PFSK-1 (cell line): ENCODE measurements around the gene C11orf24.

Source experiments
- POLR2AphosphoS5 ChIP-seq: IDR thresholded peaks from 2 replicates; pipeline ENCODE4 v1.6.1; 2012; ENCODE audit warnings: low read depth, mild to moderate bottlenecking, control low read depth, low read length, moderate library complexity
- REST ChIP-seq, 2 experiments: IDR thresholded peaks; 2 replicates each; pipeline versions ENCODE4 v1.6.1 to v1.8.0; 2011 to 2012; ENCODE audit warnings: low read depth in 2 of 2, low read length in 2 of 2, control low read depth in 1 of 2, inconsistent platforms in 1 of 2, mild to moderate bottlenecking in 1 of 2, moderate library complexity in 1 of 2; ENCODE audit not compliant: insufficient read depth in 1 of 2
- TAF1 ChIP-seq: IDR thresholded peaks from 2 replicates; pipeline ENCODE4 v1.6.1; 2012; ENCODE audit warnings: low read length, control low read depth, borderline replicate concordance; ENCODE audit not compliant: insufficient read depth

GRCh38 chr11:68257477-68258362, 14.1 kb downstream of the C11orf24 start:
- no peak for TF ChIP-seq REST (IDR thresholded peaks at IDR 0.05; ENCODE audit: insufficient read depth in 1 of 2, low read depth in 2 of 2, low read length in 2 of 2)
- TF ChIP-seq POLR2AphosphoS5: no peak
- no peak for TF ChIP-seq TAF1
